Activated CD4-positive, alpha-beta memory T cell treated with anti-CD3 and anti-CD28 coated beads for 36 hours (primary cell): ENCODE data around the gene PLEKHG5. TPM values are rescaled to one million over a fixed set of nuclear protein-coding genes. Genes with fewer than 3 reads are reported as not detected.

Experiments used
- CTCF ChIA-PET: fragments of 350-600 bp; sonication (Branson Sonifier 250); formaldehyde crosslinking; loops from one replicate; lab custom pipeline; 2021; ENCODE audit warnings: antibody characterized with exemption, inconsistent platforms; lab: Charles Lee
- POLR2A ChIA-PET: fragments of 350-600 bp; sonication (Branson Sonifier 250); formaldehyde crosslinking; loops from one replicate; lab custom pipeline; 2021; ENCODE audit warnings: antibody characterized with exemption; lab: Charles Lee
- DNase-seq: peaks from one replicate; pipeline ENCODE4 v3.0.0-alpha.2; 2020
- H3K27ac Mint-ChIP-seq: one replicate; pipeline ENCODE4 v1.8.0; 2021; ENCODE audit warnings: mixed read lengths
- H3K27me3 Mint-ChIP-seq: one replicate; pipeline ENCODE4 v1.8.0; 2021; ENCODE audit warnings: mixed read lengths
- H3K36me3 Mint-ChIP-seq: one replicate; pipeline ENCODE4 v1.8.0; 2021; ENCODE audit warnings: mixed read lengths
- H3K4me1 Mint-ChIP-seq: one replicate; pipeline ENCODE4 v1.8.0; 2021; ENCODE audit warnings: low read depth, mixed read lengths
- H3K4me3 Mint-ChIP-seq: one replicate; pipeline ENCODE4 v1.8.0; 2021; ENCODE audit warnings: mild to moderate bottlenecking, mixed read lengths
- H3K9me3 Mint-ChIP-seq: one replicate; pipeline ENCODE4 v1.8.0; 2021; ENCODE audit warnings: mixed read lengths
- intact Hi-C: fragments of 100-400 bp; cut with micrococcal nuclease; formaldehyde crosslinking; loops from one replicate; pipeline ENCODE4 v1.15.1; 2023
- total RNA-seq, 2 experiments: library from RNA; stranded (reverse); gene quantifications; one replicate each; pipeline ENCODE4 v1.2.3, GENCODE V29; 2021

The PLEKHG5 gene
- total RNA-seq, 2 experiments from 2014 or later, result 2.1 to 2.2 TPM

DNA sequence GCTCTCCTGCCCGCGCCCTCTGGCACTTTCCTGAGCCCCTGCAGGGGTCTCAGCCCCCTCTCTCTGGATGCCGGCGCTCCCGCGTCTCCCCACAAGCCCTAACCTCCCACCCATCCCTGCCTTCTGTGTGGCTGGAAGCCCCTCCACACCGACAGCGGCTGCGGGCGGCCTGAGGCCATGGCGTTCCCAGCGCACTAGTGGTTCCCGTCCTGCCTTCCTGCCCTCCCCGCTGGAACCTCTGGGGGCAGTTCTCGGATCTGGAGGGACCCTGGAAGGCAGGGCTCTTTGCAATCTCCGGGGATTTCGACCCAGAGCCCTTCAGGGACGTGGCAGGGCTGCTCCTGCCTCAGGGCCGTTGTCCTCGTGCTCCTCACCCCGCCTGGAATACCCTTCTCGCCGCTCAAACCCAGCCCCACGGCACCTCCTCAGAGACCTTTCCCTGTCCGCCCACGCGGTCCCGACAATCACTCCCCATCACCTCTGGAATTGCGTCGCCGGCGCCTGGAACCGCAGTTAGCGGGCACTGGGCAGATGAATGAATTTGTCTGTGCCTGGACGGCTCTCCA, 67.4 kb downstream of the PLEKHG5 start:
- H3K27me3 Mint-ChIP-seq, result peaks cover 38% of the 10 kb centered on the region
- H3K4me3 Mint-ChIP-seq, result peak overlapping the region; percentile 20
- no peaks in the 10 kb centered on the region for H3K36me3 Mint-ChIP-seq
- POLR2A ChIA-PET, result no interaction called here
- no peaks in the 10 kb centered on the region for H3K9me3 Mint-ChIP-seq
- H3K27ac Mint-ChIP-seq, result no peak overlapping the region
- intact Hi-C loops, result loop anchor here (2.0 to 5.0 kb wide), 3 partner anchors 15 to 223 kb away; no protein-coding TSS in a partner anchor
- DNase-seq, result no peak
- CTCF ChIA-PET, result interaction anchor here (0.7 to 5.5 kb wide), 34 partner anchors 8 to 221 kb away, joined by 3 to 106 read pairs (median 6); partner anchors contain the start of genes ACOT7 and PLEKHG5
- peaks cover 16% of the 10 kb centered on the region for H3K4me1 Mint-ChIP-seq

GRCh38 chr1:6423321-6423999, 68.0 kb downstream of the PLEKHG5 start:
- Mint-ChIP-seq H3K36me3 (no peaks in the 10 kb centered on the region), H3K9me3 (no peaks in the 10 kb centered on the region), H3K4me3 (peak overlapping the region; percentile 20), H3K27me3 (peaks cover 41% of the 10 kb centered on the region), H3K4me1 (peaks cover 17% of the 10 kb centered on the region), H3K27ac (no peak overlapping the region)
- peak; percentile 83 for DNase-seq
- intact Hi-C loops, result loop anchor here (2.0 to 5.0 kb wide), 3 partner anchors 15 to 224 kb away; no protein-coding TSS in a partner anchor
- ChIA-PET CTCF (interaction anchor here (0.6 to 5.5 kb wide), 42 partner anchors 9 to 470 kb away, joined by 3 to 106 read pairs (median 6); partner anchors contain the start of genes ACOT7, PLEKHG5 and TNFRSF25), POLR2A (no interaction called here)

DNA sequence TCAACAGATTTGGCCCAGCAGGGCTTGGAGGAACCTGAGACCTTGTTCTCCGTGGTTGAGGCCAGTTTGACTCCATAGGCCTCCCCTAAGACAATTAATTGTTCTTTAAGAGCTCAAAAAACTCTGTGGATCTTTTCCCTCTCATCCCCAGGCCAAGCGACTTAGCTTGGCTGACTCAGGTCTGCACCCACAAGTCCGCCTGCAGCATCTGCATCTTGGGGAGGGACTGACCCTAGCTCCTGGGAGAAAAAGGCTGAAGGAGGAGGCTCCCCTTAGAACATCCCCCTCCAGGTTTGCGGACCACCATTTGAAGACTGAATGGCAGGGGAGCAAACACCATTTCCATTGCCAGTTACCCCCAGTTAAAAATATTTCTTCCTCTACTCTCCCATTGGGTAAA, 70.2 kb downstream of the PLEKHG5 start:
- intact Hi-C loops, result loop anchor here (5.0 kb wide), 2 partner anchors 174 to 226 kb away; no protein-coding TSS in a partner anchor
- no peak overlapping the region for H3K4me3 Mint-ChIP-seq
- ChIA-PET CTCF (interaction anchor here (0.9 to 5.5 kb wide), 8 partner anchors 11 to 186 kb away, joined by 3 to 106 read pairs (median 6); partner anchors contain the start of genes ACOT7 and ICMT), POLR2A (no interaction called here)
- no peak for DNase-seq
- peaks cover 56% of the 10 kb centered on the region for H3K27me3 Mint-ChIP-seq
- no peaks in the 10 kb centered on the region for H3K9me3 Mint-ChIP-seq
- peaks cover 17% of the 10 kb centered on the region for H3K4me1 Mint-ChIP-seq
- H3K27ac Mint-ChIP-seq, result no peak overlapping the region
- H3K36me3 Mint-ChIP-seq, result no peaks in the 10 kb centered on the region

GRCh38 chr1:6420454-6421042, 70.9 kb downstream of the PLEKHG5 start:
- POLR2A ChIA-PET, result no interaction called here
- no peak overlapping the region for H3K27ac Mint-ChIP-seq
- DNase-seq, result no peak

GRCh38 chr1:6419804-6420453, 71.5 kb downstream of the PLEKHG5 start, which contains the start of gene HES2:
HES2 (minus strand) TSS chr1:6419919; CDS start chr1:6419820, 99 bp downstream.
- no peak for DNase-seq
- peaks cover 60% of the 10 kb centered on the region for H3K27me3 Mint-ChIP-seq
- no peaks in the 10 kb centered on the region for H3K36me3 Mint-ChIP-seq
- CTCF ChIA-PET, result interaction anchor here (1.0 to 5.5 kb wide), 8 partner anchors 15 to 182 kb away, joined by 3 to 106 read pairs (median 6); partner anchors contain the start of gene ACOT7
- intact Hi-C loops, result loop anchor here (5.0 kb wide), 2 partner anchors 173 to 227 kb away; no protein-coding TSS in a partner anchor
- POLR2A ChIA-PET, result interaction anchor here (0.6 kb wide), 1 partner anchor 11 kb away, joined by 3 read pairs; no protein-coding TSS in a partner anchor
- no peak within 1 kb of the TSS for H3K4me3 Mint-ChIP-seq
- H3K27ac Mint-ChIP-seq, result no peak within 1 kb of the TSS
- H3K9me3 Mint-ChIP-seq, result no peaks in the 10 kb centered on the region
- peaks cover 20% of the 10 kb centered on the region for H3K4me1 Mint-ChIP-seq

More at GRCh38 chr1:6420454-6421042, 70.9 kb downstream of the PLEKHG5 start:
- H3K36me3 Mint-ChIP-seq, result no peaks in the 10 kb centered on the region
- H3K27me3 Mint-ChIP-seq, result peaks cover 60% of the 10 kb centered on the region
- intact Hi-C loops, result loop anchor here (5.0 kb wide), 2 partner anchors 173 to 227 kb away; no protein-coding TSS in a partner anchor
- H3K4me3 Mint-ChIP-seq, result no peak overlapping the region
- peaks cover 17% of the 10 kb centered on the region for H3K4me1 Mint-ChIP-seq
- no peaks in the 10 kb centered on the region for H3K9me3 Mint-ChIP-seq
- CTCF ChIA-PET, result interaction anchor here (1.0 to 5.5 kb wide), 8 partner anchors 12 to 183 kb away, joined by 4 to 106 read pairs (median 6); partner anchors contain the start of gene ACOT7

- H3K9me3 Mint-ChIP-seq, result no peaks in the 10 kb centered on the region
- no peak for DNase-seq
- ChIA-PET POLR2A (interaction anchor here (0.6 kb wide), 2 partner anchors 12 to 83 kb away, joined by 3 to 5 read pairs; no protein-coding TSS in a partner anchor), CTCF (interaction anchor here (1.3 to 5.5 kb wide), 7 partner anchors 14 to 173 kb away, joined by 3 to 106 read pairs (median 9); partner anchors contain the start of gene ACOT7)
- H3K36me3 Mint-ChIP-seq, result no peaks in the 10 kb centered on the region
- no peak overlapping the region for H3K27ac Mint-ChIP-seq
- peaks cover 63% of the 10 kb centered on the region for H3K27me3 Mint-ChIP-seq
- peaks cover 22% of the 10 kb centered on the region for H3K4me1 Mint-ChIP-seq
- intact Hi-C loops, result no loop called here
- H3K4me3 Mint-ChIP-seq, result no peak overlapping the region
These were observed 72.1 kb downstream of the PLEKHG5 start for GRCh38 chr1:6419397-6419803.

GRCh38 chr1:6418668-6419396, 72.6 kb downstream of the PLEKHG5 start:
- intact Hi-C loops, result no loop called here
- CTCF ChIA-PET, result interaction anchor here (1.3 to 5.5 kb wide), 6 partner anchors 14 to 172 kb away, joined by 3 to 106 read pairs (median 6); partner anchors contain the start of gene ACOT7
- POLR2A ChIA-PET, result interaction anchor here (0.6 kb wide), 2 partner anchors 12 to 82 kb away, joined by 3 to 5 read pairs; no protein-coding TSS in a partner anchor
- peaks cover 17% of the 10 kb centered on the region for H3K4me1 Mint-ChIP-seq
- no peak for DNase-seq
- no peak overlapping the region for H3K27ac Mint-ChIP-seq
- H3K9me3 Mint-ChIP-seq, result no peaks in the 10 kb centered on the region
- H3K4me3 Mint-ChIP-seq, result no peak overlapping the region
- H3K27me3 Mint-ChIP-seq, result peaks cover 62% of the 10 kb centered on the region
- H3K36me3 Mint-ChIP-seq, result no peaks in the 10 kb centered on the region

DNA sequence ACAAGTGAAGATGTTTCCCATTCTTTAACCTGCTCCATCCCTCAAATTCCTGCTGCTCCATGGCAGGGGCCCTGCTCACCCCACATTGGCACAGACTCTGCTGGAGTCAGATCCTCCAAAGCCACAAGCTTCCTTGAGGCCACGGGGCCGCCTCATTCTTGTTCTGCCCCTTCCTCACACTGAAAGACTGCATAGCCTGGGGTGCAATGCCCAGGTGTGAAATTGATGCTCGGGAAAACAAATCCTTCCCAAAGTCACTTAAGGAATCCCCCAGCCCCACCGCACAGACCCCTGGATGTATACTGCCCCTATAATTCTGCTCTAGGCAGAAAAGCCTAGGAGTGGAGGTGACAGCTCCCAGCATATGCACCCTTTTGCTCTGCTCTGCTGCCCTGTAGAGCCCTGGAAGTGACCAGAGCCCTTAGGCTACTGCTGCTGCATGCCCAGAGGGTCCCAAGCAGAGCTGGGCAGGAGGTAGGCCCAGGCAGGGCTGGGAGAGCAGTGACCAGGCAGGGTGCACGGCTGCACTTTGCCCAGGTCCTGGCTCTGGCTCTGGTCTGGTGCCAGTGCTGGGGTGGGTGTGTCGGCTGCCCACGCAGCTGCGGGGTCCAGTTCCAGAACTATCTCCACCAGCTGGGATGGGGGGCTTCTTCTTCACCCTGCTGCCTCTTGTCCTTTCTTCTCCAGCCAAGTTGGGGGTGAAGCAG, 73.4 kb downstream of the PLEKHG5 start:
- DNase-seq, result no peak
- no peaks in the 10 kb centered on the region for H3K9me3 Mint-ChIP-seq
- ChIA-PET POLR2A (no interaction called here), CTCF (no interaction called here)
- H3K27ac Mint-ChIP-seq, result no peak overlapping the region
- intact Hi-C loops, result no loop called here
- H3K4me3 Mint-ChIP-seq, result no peak overlapping the region
- H3K36me3 Mint-ChIP-seq, result no peaks in the 10 kb centered on the region
- peaks cover 61% of the 10 kb centered on the region for H3K27me3 Mint-ChIP-seq
- H3K4me1 Mint-ChIP-seq, result peaks cover 11% of the 10 kb centered on the region
